ENCODE measurements around the gene UBR3. TPM values are rescaled to one million over a fixed set of nuclear protein-coding genes. Genes with fewer than 3 reads are reported as not detected.
A peak's percentile ranks its signal among the peaks of the same experiment; 100 is the strongest.
"Not testable (repeated sequence)": the region's sequence is repeated elsewhere in the genome, so short reads cannot be mapped to it uniquely, and the experiment has no call there.

Gene UBR3
- total RNA-seq, 1 donor from 2014 or later = 67.9 TPM

GRCh38 chr2:169824373-169825333, 2.6 kb upstream of the UBR3 start, which contains the start of gene METTL5:
Gene METTL5 (minus strand): TSS chr2:169824905. CDS start chr2:169824597, 308 bp downstream.
- peak; percentile 83 for DNase-seq (ENCODE audit: low spot score)

- DNase-seq (ENCODE audit: low spot score) = peak; percentile 53
Measured at GRCh38 chr2:169828141-169828811, 1.0 kb downstream of the UBR3 start.

- DNase-seq (ENCODE audit: low spot score) = no peak
Measured at GRCh38 chr2:169834401-169834800, 7.1 kb downstream of the UBR3 start.

- DNase-seq (ENCODE audit: low spot score) = no peak
Measured at GRCh38 chr2:169838743-169839489, 11.7 kb downstream of the UBR3 start.

- DNase-seq (ENCODE audit: low spot score) = no peak
Measured at GRCh38 chr2:169839954-169840746, 12.9 kb downstream of the UBR3 start.

- DNase-seq (ENCODE audit: low spot score) = no peak
Measured at GRCh38 chr2:169840747-169841142, 13.5 kb downstream of the UBR3 start.

GRCh38 chr2:169841625-169842024, 14.4 kb downstream of the UBR3 start:
- DNase-seq (ENCODE audit: low spot score) = not testable (repeated sequence)

GRCh38 chr2:169845016-169845415, 17.8 kb downstream of the UBR3 start:
- DNase-seq (ENCODE audit: low spot score) = no peak

- DNase-seq (ENCODE audit: low spot score) = not testable (repeated sequence)
Measured at GRCh38 chr2:169848959-169849693, 21.9 kb downstream of the UBR3 start.

- no peak for DNase-seq (ENCODE audit: low spot score)
Measured at GRCh38 chr2:169849710-169850109, 22.5 kb downstream of the UBR3 start.

- DNase-seq (ENCODE audit: low spot score) = no peak
Measured at GRCh38 chr2:169853041-169853668, 25.9 kb downstream of the UBR3 start.

- DNase-seq (ENCODE audit: low spot score) = not testable (repeated sequence)
Measured at GRCh38 chr2:169855281-169856258, 28.3 kb downstream of the UBR3 start.

GRCh38 chr2:169859423-169859822, 32.2 kb downstream of the UBR3 start:
- no peak for DNase-seq (ENCODE audit: low spot score)

GRCh38 chr2:169860149-169860548, 32.9 kb downstream of the UBR3 start:
- no peak for DNase-seq (ENCODE audit: low spot score)

GRCh38 chr2:169862816-169863215, 35.6 kb downstream of the UBR3 start:
- no peak for DNase-seq (ENCODE audit: low spot score)

GRCh38 chr2:169865492-169865891, 38.2 kb downstream of the UBR3 start:
- no peak for DNase-seq (ENCODE audit: low spot score)

GRCh38 chr2:169866230-169866629, 39.0 kb downstream of the UBR3 start:
- not testable (repeated sequence) for DNase-seq (ENCODE audit: low spot score)

- no peak for DNase-seq (ENCODE audit: low spot score)
Measured at GRCh38 chr2:169867579-169867978, 40.3 kb downstream of the UBR3 start.

- DNase-seq (ENCODE audit: low spot score) = no peak
Measured at GRCh38 chr2:169868951-169869350, 41.7 kb downstream of the UBR3 start.

Data from ureter (tissue), 1 donor.